SK-N-MC (cell line): ENCODE data around the gene SLC2A11.

ENCODE experiments used
- DNase-seq: peaks from one replicate; pipeline ENCODE4 v3.0.0-alpha.2; 2011; ENCODE audit warnings: low read depth, low spot score
- H3K27ac ChIP-seq: fragments of 200-600 bp; sonication (generic); 2 replicates; pipeline ENCODE4 v1.5.1; 2016; ENCODE audit warnings: mixed run types
- H3K36me3 ChIP-seq: fragments of 200-600 bp; sonication (generic); 2 replicates; pipeline ENCODE4 v1.6.1; 2017; ENCODE audit warnings: antibody characterized with exemption, low read length, mixed read lengths; ENCODE audit not compliant: insufficient read depth
- H3K4me3 ChIP-seq: fragments of 200-600 bp; sonication (generic); 2 replicates; pipeline ENCODE4 v1.5.1; 2016
- H3K9ac ChIP-seq: fragments of 200-600 bp; sonication (generic); 2 replicates; pipeline ENCODE4 v1.8.0; 2017; ENCODE audit warnings: mixed run types, mixed read lengths; ENCODE audit not compliant: insufficient read length
- H3K9me3 ChIP-seq: fragments of 200-600 bp; sonication (generic); 2 replicates; pipeline ENCODE4 v1.6.1; 2017; ENCODE audit warnings: low read depth, mild to moderate bottlenecking, antibody characterized with exemption, low read length, moderate library complexity, mixed read lengths
- EZH2 ChIP-seq: fragments of 200-600 bp; sonication (generic); IDR thresholded peaks from one replicate; pipeline ENCODE4 v1.6.1; 2017; ENCODE audit warnings: antibody characterized with exemption
- FOXP2 ChIP-seq: optimal IDR thresholded peaks from 2 replicates; pipeline ENCODE3; 2011; ENCODE audit warnings: mild to moderate bottlenecking, moderate library complexity; ENCODE audit not compliant: insufficient read depth; ENCODE audit errors: extremely low read length, control extremely low read depth
- POLR2AphosphoS5 ChIP-seq: IDR thresholded peaks from 2 replicates; pipeline ENCODE4 v1.6.1; 2012; ENCODE audit warnings: mild to moderate bottlenecking, low read depth, low read length, borderline replicate concordance

The SLC2A11 gene

GRCh38 chr22:23823331-23823791 is 34.3 kb upstream of the SLC2A11 start:
- Histone ChIP-seq H3K4me3 (no peak overlapping the region), H3K27ac (no peak overlapping the region), H3K9ac (no peak overlapping the region), H3K36me3 (peaks cover 91% of the 10 kb centered on the region), H3K9me3 (no peaks in the 10 kb centered on the region)
- no peak for DNase-seq
- no peak for TF ChIP-seq POLR2AphosphoS5
- TF ChIP-seq EZH2, result no peak
- TF ChIP-seq FOXP2, result no peak

GRCh38 chr22:23824476-23825245 is 33.0 kb upstream of the SLC2A11 start:
- Histone ChIP-seq H3K9ac (no peak overlapping the region), H3K9me3 (peaks cover 4% of the 10 kb centered on the region; the same call in 1 of the 2 replicates), H3K27ac (no peak overlapping the region), H3K36me3 (peaks cover 92% of the 10 kb centered on the region), H3K4me3 (no peak overlapping the region)
- no peak for TF ChIP-seq EZH2
- TF ChIP-seq FOXP2, result no peak
- no peak for TF ChIP-seq POLR2AphosphoS5
- DNase-seq, result no peak

- H3K36me3 ChIP-seq, result peaks cover 91% of the 10 kb centered on the region
- no peak for DNase-seq
- H3K4me3 ChIP-seq, result no peak overlapping the region
- TF ChIP-seq POLR2AphosphoS5 (no peak), FOXP2 (no peak), EZH2 (no peak)
- no peak overlapping the region for H3K9ac ChIP-seq
- H3K27ac ChIP-seq, result no peak overlapping the region
- H3K9me3 ChIP-seq, result peaks cover 6% of the 10 kb centered on the region; the same call in 1 of the 2 replicates
Measured at GRCh38 chr22:23825246-23825905, 32.3 kb upstream of the SLC2A11 start.

- H3K4me3 ChIP-seq, result no peak overlapping the region
- no peak overlapping the region for H3K27ac ChIP-seq
- TF ChIP-seq EZH2, result no peak
- no peak for TF ChIP-seq POLR2AphosphoS5
- no peak for TF ChIP-seq FOXP2
- peaks cover 94% of the 10 kb centered on the region for H3K36me3 ChIP-seq
- no peak overlapping the region for H3K9ac ChIP-seq
- DNase-seq, result no peak
- H3K9me3 ChIP-seq, result peaks cover 6% of the 10 kb centered on the region; the same call in 1 of the 2 replicates
Measured at GRCh38 chr22:23826510-23827350, 30.9 kb upstream of the SLC2A11 start.

- H3K9ac ChIP-seq, result no peak overlapping the region
- no peak for TF ChIP-seq FOXP2
- no peak for TF ChIP-seq EZH2
- TF ChIP-seq POLR2AphosphoS5, result no peak
- no peak for DNase-seq
- H3K36me3 ChIP-seq, result peaks cover 94% of the 10 kb centered on the region
- peaks cover 6% of the 10 kb centered on the region; the same call in 1 of the 2 replicates for H3K9me3 ChIP-seq
- H3K27ac ChIP-seq, result no peak overlapping the region
- H3K4me3 ChIP-seq, result no peak overlapping the region
Measured at GRCh38 chr22:23827351-23827995, 30.2 kb upstream of the SLC2A11 start.

- Histone ChIP-seq H3K9ac (no peak overlapping the region), H3K36me3 (peaks cover 95% of the 10 kb centered on the region), H3K9me3 (peaks cover 6% of the 10 kb centered on the region; the same call in 1 of the 2 replicates), H3K27ac (peak overlapping the region; percentile 86), H3K4me3 (no peak overlapping the region)
- no peak for DNase-seq
- TF ChIP-seq FOXP2, result no peak
- TF ChIP-seq EZH2, result no peak
- no peak for TF ChIP-seq POLR2AphosphoS5
Measured at GRCh38 chr22:23828800-23829680, 28.6 kb upstream of the SLC2A11 start.

GRCh38 chr22:23829845-23830372 is 27.8 kb upstream of the SLC2A11 start:
- Histone ChIP-seq H3K4me3 (peak overlapping the region; percentile 67), H3K27ac (peak overlapping the region; percentile 90), H3K9ac (no peak overlapping the region), H3K36me3 (peaks cover 88% of the 10 kb centered on the region), H3K9me3 (peaks cover 6% of the 10 kb centered on the region; the same call in 1 of the 2 replicates)
- no peak for TF ChIP-seq FOXP2
- peak; percentile 94 for DNase-seq

GRCh38 chr22:23831261-23831660 is 26.4 kb upstream of the SLC2A11 start:
- no peak for DNase-seq
- no peak overlapping the region for H3K9ac ChIP-seq
- H3K4me3 ChIP-seq, result no peak overlapping the region
- TF ChIP-seq EZH2 (no peak), POLR2AphosphoS5 (no peak), FOXP2 (no peak)
- peaks cover 87% of the 10 kb centered on the region for H3K36me3 ChIP-seq
- H3K27ac ChIP-seq, result no peak overlapping the region
- H3K9me3 ChIP-seq, result peaks cover 6% of the 10 kb centered on the region; the same call in 1 of the 2 replicates
